H9 (cell line): ENCODE measurements around the gene BMP2K. TPM values are rescaled to one million over a fixed set of nuclear protein-coding genes. Genes with fewer than 3 reads are reported as not detected.

Experiments used
- DNase-seq: peaks from one replicate; pipeline ENCODE4 v3.0.0-alpha.2; 2017
- H2AFZ ChIP-seq: one replicate; pipeline ENCODE4 v1.6.1; 2013; ENCODE audit warnings: mild to moderate bottlenecking, low read length, control low read depth, moderate library complexity
- H2AK5ac ChIP-seq: 2 replicates; pipeline ENCODE4 v1.6.1; 2013; ENCODE audit warnings: low read length, control low read depth, mixed read lengths; ENCODE audit not compliant: insufficient read length
- H2BK120ac ChIP-seq: one replicate; pipeline ENCODE4 v1.6.1; 2013; ENCODE audit warnings: low read depth, mild to moderate bottlenecking, low read length, control low read depth, inconsistent platforms; ENCODE audit not compliant: poor library complexity, severe bottlenecking
- H2BK12ac ChIP-seq: 2 replicates; pipeline ENCODE4 v1.6.1; 2013; ENCODE audit warnings: low read length, control low read depth, mixed read lengths, low read depth; ENCODE audit not compliant: insufficient read length
- H2BK15ac ChIP-seq: 2 replicates; pipeline ENCODE4 v1.6.1; 2013; ENCODE audit warnings: low read depth, low read length, control low read depth
- H2BK20ac ChIP-seq: one replicate; pipeline ENCODE4 v1.6.1; 2013; ENCODE audit warnings: low read depth, mild to moderate bottlenecking, low read length, control low read depth, inconsistent platforms; ENCODE audit not compliant: poor library complexity, severe bottlenecking
- H2BK5ac ChIP-seq: 2 replicates; pipeline ENCODE4 v1.6.1; 2013; ENCODE audit warnings: low read length, control low read depth, mixed read lengths; ENCODE audit not compliant: insufficient read length
- H3K14ac ChIP-seq: 2 replicates; pipeline ENCODE4 v1.6.1; 2013; ENCODE audit warnings: low read length, control low read depth; ENCODE audit not compliant: insufficient read depth
- H3K18ac ChIP-seq: 2 replicates; pipeline ENCODE4 v1.6.1; 2013; ENCODE audit warnings: low read depth, mild to moderate bottlenecking, mixed read lengths, low read length, control low read depth; ENCODE audit not compliant: insufficient read length
- H3K23ac ChIP-seq: 2 replicates; pipeline ENCODE4 v1.6.1; 2013; ENCODE audit warnings: low read length, control low read depth, mixed read lengths, low read depth; ENCODE audit not compliant: insufficient read length
- H3K23me2 ChIP-seq: 2 replicates; pipeline ENCODE4 v1.6.1; 2013; ENCODE audit warnings: low read depth, mild to moderate bottlenecking, mixed read lengths, low read length, control low read depth; ENCODE audit not compliant: insufficient read length, poor library complexity, severe bottlenecking
- H3K27ac ChIP-seq: 2 replicates; pipeline ENCODE4 v1.5.1; 2013; ENCODE audit warnings: low read length, control low read depth, mixed read lengths, low read depth; ENCODE audit not compliant: insufficient read length
- H3K27me3 ChIP-seq: 2 replicates; pipeline ENCODE4 v1.6.1; 2013; ENCODE audit warnings: low read length, control low read depth, inconsistent platforms; ENCODE audit not compliant: insufficient read depth
- H3K4ac ChIP-seq: 2 replicates; pipeline ENCODE4 v1.6.1; 2013; ENCODE audit warnings: low read depth, mild to moderate bottlenecking, control low read depth, inconsistent platforms, low read length, moderate library complexity
- H3K4me1 ChIP-seq: 2 replicates; pipeline ENCODE4 v1.6.1; 2013; ENCODE audit warnings: low read length, control low read depth, inconsistent platforms; ENCODE audit not compliant: insufficient read depth
- H3K4me2 ChIP-seq: 2 replicates; pipeline ENCODE4 v1.6.1; 2013; ENCODE audit warnings: low read length, control low read depth, mixed read lengths; ENCODE audit not compliant: insufficient read length, insufficient read depth
- H3K56ac ChIP-seq: 2 replicates; pipeline ENCODE4 v1.6.1; 2013; ENCODE audit warnings: low read depth, mild to moderate bottlenecking, mixed read lengths, low read length, control low read depth; ENCODE audit not compliant: insufficient read length
- H3K79me1 ChIP-seq: 2 replicates; pipeline ENCODE4 v1.6.1; 2013; ENCODE audit warnings: low read depth, mild to moderate bottlenecking, moderate library complexity, low read length, control low read depth, inconsistent platforms; ENCODE audit not compliant: insufficient read depth, poor library complexity, severe bottlenecking
- H3K79me2 ChIP-seq: 2 replicates; pipeline ENCODE4 v1.6.1; 2013; ENCODE audit warnings: low read length, control low read depth, inconsistent platforms; ENCODE audit not compliant: insufficient read depth
- H3K9ac ChIP-seq: 2 replicates; pipeline ENCODE4 v1.6.1; 2013; ENCODE audit warnings: low read length, control low read depth, mixed read lengths; ENCODE audit not compliant: insufficient read length; ENCODE audit errors: extremely low read depth
- H3K9me3 ChIP-seq: one replicate; pipeline ENCODE4 v1.6.1; 2013; ENCODE audit warnings: low read depth, low read length, inconsistent platforms; ENCODE audit not compliant: control insufficient read depth
- H3T11ph ChIP-seq: one replicate; pipeline ENCODE4 v1.6.1; 2013; ENCODE audit warnings: mild to moderate bottlenecking, low read length, control low read depth, inconsistent platforms
- H4K20me1 ChIP-seq: one replicate; pipeline ENCODE4 v1.6.1; 2013; ENCODE audit not compliant: control insufficient read depth, insufficient read length, insufficient read depth
- H4K5ac ChIP-seq: 2 replicates; pipeline ENCODE4 v1.6.1; 2013; ENCODE audit warnings: low read depth, mild to moderate bottlenecking, mixed read lengths, low read length, control low read depth; ENCODE audit not compliant: insufficient read length
- H4K8ac ChIP-seq: replicated peaks from 2 replicates; pipeline ENCODE4 v1.6.1; 2013; ENCODE audit warnings: low read length, control low read depth, mixed read lengths, low read depth; ENCODE audit not compliant: insufficient read length
- H4K91ac ChIP-seq: 2 replicates; pipeline ENCODE4 v1.6.1; 2013; ENCODE audit warnings: low read depth, mild to moderate bottlenecking, moderate library complexity, mixed read lengths, low read length, control low read depth; ENCODE audit not compliant: insufficient read length
- H3K27ac Mint-ChIP-seq, 3 experiments: 2 replicates in 2 of 3; 3 replicates in 1 of 3; pipeline ENCODE4 v1.8.0; 2020 to 2021; ENCODE audit warnings: mixed read lengths in 3 of 3, mild to moderate bottlenecking in 1 of 3, moderate library complexity in 1 of 3
- H3K27me3 Mint-ChIP-seq: 2 replicates; pipeline ENCODE4 v1.8.0; 2021; ENCODE audit warnings: low read depth, mild to moderate bottlenecking, moderate library complexity, mixed read lengths
- H3K36me3 Mint-ChIP-seq, 3 experiments: 2 replicates in 2 of 3; 3 replicates in 1 of 3; pipeline ENCODE4 v1.8.0; 2020 to 2021; ENCODE audit warnings: low read depth in 3 of 3, mixed read lengths in 3 of 3; ENCODE audit not compliant: insufficient read depth in 1 of 3
- H3K4me1 Mint-ChIP-seq, 2 experiments: 2 replicates each; pipeline ENCODE4 v1.8.0; 2020; ENCODE audit warnings: mixed read lengths in 2 of 2
- H3K4me3 Mint-ChIP-seq, 2 experiments: 2 replicates in 1 of 2; 3 replicates in 1 of 2; pipeline ENCODE4 v1.8.0; 2020 to 2021; ENCODE audit warnings: mild to moderate bottlenecking in 2 of 2, mixed read lengths in 2 of 2, moderate library complexity in 1 of 2
- H3K9me3 Mint-ChIP-seq, 2 experiments: 2 replicates in 1 of 2; 3 replicates in 1 of 2; pipeline ENCODE4 v1.8.0; 2020; ENCODE audit warnings: mild to moderate bottlenecking in 2 of 2, mixed read lengths in 2 of 2, moderate library complexity in 1 of 2
- CTCF ChIP-seq: fragments of 200-600 bp; sonication (generic); conservative IDR thresholded peaks from 3 replicates; pipeline ENCODE4 v1.8.0; 2021; ENCODE audit warnings: antibody characterized with exemption, mild to moderate bottlenecking
- WGBS: extraction: QIAGEN DNeasy Blood & Tissue Kit; methylation state at CpG from one replicate; pipeline ENCODE4 v1.1.7; 2013; ENCODE audit warnings: missing lambda C conversion rate, low lambda C conversion rate, mixed read lengths; ENCODE audit not compliant: insufficient read length; ENCODE audit errors: extremely low coverage; 5-methylcytosine and 5-hydroxymethylcytosine counted together
- total RNA-seq: library from RNA; stranded (reverse); gene quantifications from 2 replicates; pipeline ENCODE4 v1.2.1, GENCODE V29; 2021

The BMP2K gene
- total RNA-seq, 1 experiment from 2014 or later: 26.4 TPM

- Histone ChIP-seq H3K9me3 (no peaks in the 10 kb centered on the region), H2AFZ (no peak overlapping the region), H3K79me2 (no peaks in the 10 kb centered on the region), H3K23me2 (no peaks in the 10 kb centered on the region), H2BK15ac (no peak overlapping the region), H3K4ac (no peak overlapping the region), H3T11ph (no peak overlapping the region), H4K5ac (no peak overlapping the region), H3K4me2 (no peak overlapping the region), H4K20me1 (no peaks in the 10 kb centered on the region), H2BK12ac (no peak overlapping the region), H3K4me1 (no peaks in the 10 kb centered on the region), H3K9ac (no peak overlapping the region), H3K14ac (no peak overlapping the region), H3K18ac (no peak overlapping the region), H2BK120ac (no peak overlapping the region), H3K27me3 (no peaks in the 10 kb centered on the region), H3K56ac (no peak overlapping the region), H2BK5ac (no peak overlapping the region), H3K79me1 (no peaks in the 10 kb centered on the region), H2AK5ac (no peak overlapping the region), H2BK20ac (no peak overlapping the region), H3K23ac (no peak overlapping the region), H4K91ac (no peak overlapping the region), H3K27ac (no peak overlapping the region), H4K8ac (no peak overlapping the region)
- no peak for TF ChIP-seq CTCF
- Mint-ChIP-seq H3K36me3 (no peaks in the 10 kb centered on the region), H3K27ac (no peak overlapping the region), H3K4me1 (no peaks in the 10 kb centered on the region), H3K4me3 (no peak overlapping the region), H3K27me3 (no peaks in the 10 kb centered on the region; the same call in 1 of the 2 replicates), H3K9me3 (no peaks in the 10 kb centered on the region)
- WGBS: no CpG with 5 or more reads among the region's 1 CpG
- DNase-seq: no peak
These were observed 18.6 kb upstream of the BMP2K start for GRCh38 chr4:78757574-78757973.
